Fibroblast of villous mesenchyme (primary cell): ENCODE measurements around the gene KRTAP1-5. TPM values are rescaled to one million over a fixed set of nuclear protein-coding genes. Genes with fewer than 3 reads are reported as not detected.

Experiments used
- DNase-seq: peaks from one replicate; pipeline ENCODE4 v3.0.0-alpha.2; 2010; ENCODE audit warnings: low read depth
- H3K4me3 ChIP-seq: 2 replicates; pipeline ENCODE4 v1.5.1; 2011; ENCODE audit warnings: low read depth, mild to moderate bottlenecking, low read length
- CTCF ChIP-seq: IDR thresholded peaks from 2 replicates; pipeline ENCODE4 v1.5.1; 2012; ENCODE audit warnings: low read depth, mild to moderate bottlenecking, low read length; ENCODE audit not compliant: insufficient read depth
- total RNA-seq: library from RNA; depleted of rRNA; stranded (reverse); fragments of >200 nt; gene quantifications from 2 replicates; pipeline ENCODE4 v1.2.3, GENCODE V29; 2012

The KRTAP1-5 gene
- total RNA-seq, 1 donor, result 16.4 TPM

DNA sequence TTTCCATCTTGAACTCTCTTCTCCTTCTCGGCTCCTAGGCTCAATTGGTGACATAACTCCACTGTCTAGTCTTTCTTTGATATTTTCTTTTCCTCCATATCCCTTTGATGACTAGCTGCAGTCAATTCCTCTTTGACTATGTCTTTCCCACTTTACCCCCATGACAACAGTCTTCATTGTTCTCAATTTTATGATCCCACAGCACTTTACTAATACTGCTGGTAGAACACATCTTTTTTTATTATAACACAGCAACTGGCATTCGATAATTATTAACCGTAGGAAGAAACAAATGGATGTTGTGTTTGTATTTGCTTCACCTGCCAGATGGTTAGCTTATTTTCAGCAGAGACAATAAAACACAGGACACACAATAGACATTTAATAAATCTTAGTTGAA, 34.3 kb downstream of the KRTAP1-5 start:
- no peak overlapping the region for H3K4me3 ChIP-seq
- no peak for TF ChIP-seq CTCF
- no peak for DNase-seq

GRCh38 chr17:40986920-40987319, 40.1 kb downstream of the KRTAP1-5 start:
- H3K4me3 ChIP-seq, result no peak overlapping the region
- TF ChIP-seq CTCF, result no peak
- DNase-seq, result no peak

DNA sequence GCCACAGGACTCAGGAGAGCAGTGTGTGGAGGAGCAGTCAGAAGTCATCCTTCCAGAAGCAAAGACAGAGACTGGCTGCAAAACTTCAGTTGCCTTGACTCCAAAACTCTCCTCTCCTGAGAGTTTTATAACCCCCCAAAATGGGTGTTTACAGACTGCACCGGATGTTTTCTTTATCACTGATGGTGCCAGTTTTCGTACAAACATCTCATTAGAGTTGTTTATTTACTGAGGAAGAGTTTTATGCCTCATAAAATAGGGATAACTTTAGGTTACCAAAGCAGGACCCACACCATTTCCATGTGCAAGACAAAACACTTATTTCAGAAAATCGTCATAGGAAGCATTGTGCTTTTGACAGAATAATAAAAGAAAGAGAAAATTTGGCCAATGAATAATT, 42.8 kb downstream of the KRTAP1-5 start, which contains the start of gene KRT40:
Gene KRT40 (minus strand): TSS at position 101 of the 400 bp plus-strand sequence. CDS start 53 bp downstream, at position 48.
- TF ChIP-seq CTCF, result no peak
- no peak for DNase-seq
- no peak within 1 kb of the TSS for H3K4me3 ChIP-seq

DNA sequence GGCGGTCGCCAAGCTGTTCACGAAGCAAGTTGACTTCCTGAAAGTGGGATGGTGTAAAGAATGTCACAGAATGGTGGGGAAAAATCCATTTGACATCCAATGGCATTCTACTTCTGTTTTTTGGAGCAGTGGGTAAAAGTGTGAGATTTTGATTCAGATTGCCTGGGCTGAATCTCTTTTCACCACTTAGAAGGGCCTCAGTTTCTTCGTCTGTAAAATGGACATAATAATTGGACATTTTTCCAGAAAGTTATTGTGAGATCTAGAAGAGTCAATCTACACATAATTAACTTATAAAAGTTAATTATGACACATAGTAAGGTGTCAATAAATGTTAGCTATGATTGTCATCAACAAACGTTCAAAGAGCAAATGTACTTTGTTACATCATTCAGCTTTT, 45.9 kb downstream of the KRTAP1-5 start:
- no peak overlapping the region for H3K4me3 ChIP-seq
- DNase-seq, result no peak
- no peak for TF ChIP-seq CTCF

- H3K4me3 ChIP-seq, result no peak overlapping the region
- no peak for TF ChIP-seq CTCF
- peak; percentile 62 for DNase-seq
Measured at GRCh38 chr17:40980596-40980995, 46.4 kb downstream of the KRTAP1-5 start.

- TF ChIP-seq CTCF, result no peak
- H3K4me3 ChIP-seq, result no peak overlapping the region
- DNase-seq, result no peak
Measured at GRCh38 chr17:40980117-40980516, 46.9 kb downstream of the KRTAP1-5 start.

DNA sequence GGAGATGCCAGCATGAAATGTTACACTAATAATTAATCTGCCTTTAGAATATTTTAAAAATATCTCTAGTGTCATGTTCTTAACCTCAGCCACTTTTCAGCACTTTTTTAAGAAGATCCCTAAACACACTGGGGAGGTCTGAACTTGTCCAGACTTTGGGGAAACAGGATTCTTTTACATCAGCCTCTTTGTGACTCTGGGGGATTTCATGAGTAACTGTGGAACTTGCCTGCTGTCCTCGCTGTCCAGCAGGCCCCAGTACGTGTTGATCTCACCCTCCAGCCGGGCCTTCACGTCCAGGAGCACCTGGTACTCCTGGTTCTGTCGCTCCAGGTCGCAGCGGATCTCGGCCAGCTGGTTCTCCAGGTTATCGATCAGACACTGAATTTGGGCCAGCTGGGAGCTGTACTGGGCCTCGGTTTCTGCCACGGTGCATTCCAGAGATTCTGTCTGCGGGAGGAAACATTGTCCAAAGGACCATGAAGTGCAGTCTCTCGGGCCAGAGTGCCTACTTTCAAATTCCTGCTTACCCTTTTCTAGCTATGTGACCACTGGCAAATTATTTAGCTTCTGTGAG, 48.3 kb downstream of the KRTAP1-5 start:
- DNase-seq, result no peak
- no peak overlapping the region for H3K4me3 ChIP-seq
- no peak for TF ChIP-seq CTCF
